HG02852 (cell line): ENCODE measurements around the gene SETSIP.
"Not testable (repeated sequence)": the region's sequence is repeated elsewhere in the genome, so short reads cannot be mapped to it uniquely, and the experiment has no call there.

Experiments
- ATAC-seq: cut with Tn5 transposase; IDR thresholded peaks from one replicate; pipeline ENCODE4 v1.9.1; 2021; ENCODE audit warnings: mild to moderate bottlenecking, moderate library complexity; ENCODE audit not compliant: unreplicated experiment

SETSIP gene, protein sequence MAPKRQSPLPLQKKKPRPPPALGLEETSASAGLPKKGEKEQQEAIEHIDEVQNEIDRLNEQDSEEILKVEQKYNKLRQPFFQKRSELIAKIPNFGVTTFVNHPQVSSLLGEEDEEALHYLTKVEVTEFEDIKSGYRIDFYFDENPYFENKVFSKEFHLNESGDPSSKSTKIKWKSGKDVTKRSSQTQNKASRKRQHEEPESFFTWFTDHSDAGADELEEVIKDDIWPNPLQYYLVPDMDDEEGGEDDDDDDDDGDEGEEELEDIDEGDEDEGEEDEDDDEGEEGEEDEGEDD

DNA sequence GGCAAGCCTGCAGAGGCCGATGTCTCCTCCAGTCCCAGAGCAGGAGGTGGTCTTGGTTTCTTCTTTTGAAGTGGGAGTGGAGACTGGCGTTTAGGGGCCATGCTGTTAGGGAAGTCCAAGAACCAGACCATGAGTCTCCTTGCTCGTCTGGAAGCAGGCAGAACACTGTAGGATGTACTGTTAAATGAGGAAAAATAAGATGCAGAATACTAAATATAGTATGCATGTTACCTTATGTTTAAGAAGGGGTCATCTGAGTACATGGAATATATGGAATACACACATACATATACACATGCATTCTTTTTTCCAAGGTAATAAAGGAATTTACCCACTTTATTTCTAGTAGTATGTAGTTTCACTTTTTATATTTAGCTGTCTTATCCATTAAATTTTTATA, at the start of gene SETSIP:
Gene SETSIP (minus strand): TSS at position 101 of the 400 bp plus-strand sequence. CDS start 0 bp downstream, at position 101.
- ATAC-seq, result no peak

DNA sequence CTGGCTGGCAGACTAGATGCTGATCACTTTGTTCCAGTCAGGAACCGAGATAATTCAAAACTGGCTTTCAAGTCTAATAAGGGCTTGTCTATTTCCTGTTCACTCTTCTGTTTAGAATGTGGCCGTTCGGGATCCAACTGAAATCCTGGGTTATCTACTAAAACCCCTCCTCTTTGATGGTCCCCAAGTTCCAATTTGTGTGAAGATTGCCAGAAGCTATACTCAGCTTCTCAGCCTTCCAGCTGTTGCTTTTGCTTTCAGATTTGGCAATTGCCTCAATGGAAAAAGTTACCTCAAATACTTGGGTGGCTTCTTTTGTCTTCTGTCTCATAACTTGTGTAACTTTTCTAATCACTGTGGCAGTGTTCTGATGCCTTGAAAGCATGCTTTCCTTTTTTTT, 48.7 kb upstream of the SETSIP start:
- ATAC-seq, result no peak

DNA sequence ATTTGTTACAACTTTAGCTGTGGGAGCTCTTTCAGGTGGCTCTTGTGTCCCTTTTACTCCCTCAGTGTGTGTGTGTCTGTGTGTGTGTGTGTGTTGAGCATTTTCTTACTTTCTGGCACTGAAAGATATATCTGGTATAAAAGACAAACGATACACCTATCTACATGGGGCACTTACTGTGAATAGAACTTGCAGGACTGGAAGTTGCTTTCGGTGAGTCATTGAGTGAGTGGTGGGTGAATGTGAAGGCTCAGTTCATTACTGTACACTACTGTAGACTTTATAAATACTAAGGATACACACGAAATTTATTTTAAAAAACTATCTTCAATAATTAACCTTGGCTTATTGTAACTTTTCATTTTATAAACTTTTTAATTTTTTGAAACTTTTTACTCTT, 43.6 kb upstream of the SETSIP start:
- no peak for ATAC-seq

DNA sequence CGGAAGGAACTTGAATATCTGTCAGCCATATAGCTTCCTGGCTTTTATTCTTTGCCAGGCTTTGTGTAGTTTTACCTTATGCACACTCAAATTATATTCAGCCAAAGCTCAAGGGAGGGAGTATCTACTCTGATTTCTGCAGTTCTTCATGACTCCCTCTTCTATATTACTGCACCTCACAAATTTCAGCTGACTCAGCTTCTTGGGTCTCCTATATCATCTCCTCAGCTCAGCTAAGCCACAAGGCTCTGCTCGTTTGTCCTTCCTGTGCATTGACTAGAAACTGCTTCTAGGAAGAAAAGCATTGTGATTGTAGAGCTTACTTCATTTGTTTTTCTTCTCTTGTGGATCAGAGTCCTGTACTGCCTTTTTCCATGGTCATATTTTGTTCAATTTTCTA, 42.3 kb upstream of the SETSIP start:
- ATAC-seq, result no peak

DNA sequence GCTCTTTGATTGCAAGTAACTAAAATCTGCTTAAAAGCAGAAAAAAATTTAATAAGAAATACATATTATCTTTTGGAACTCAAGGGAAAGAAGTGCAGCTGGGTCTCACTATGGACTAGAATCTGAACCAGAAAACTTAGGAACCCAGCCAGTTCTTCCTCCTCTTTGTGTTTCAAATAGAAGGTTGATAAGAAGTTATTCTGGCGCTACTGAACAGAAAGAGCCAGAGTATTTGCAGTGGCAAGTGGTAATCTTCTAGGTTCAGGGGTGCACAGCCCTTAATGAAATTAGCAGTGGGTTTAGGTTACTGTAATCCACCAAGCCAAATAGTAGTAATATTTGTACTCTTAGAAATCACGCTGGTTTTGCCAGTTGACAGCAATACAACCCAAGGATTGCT, 33.4 kb upstream of the SETSIP start:
- ATAC-seq, result no peak

DNA sequence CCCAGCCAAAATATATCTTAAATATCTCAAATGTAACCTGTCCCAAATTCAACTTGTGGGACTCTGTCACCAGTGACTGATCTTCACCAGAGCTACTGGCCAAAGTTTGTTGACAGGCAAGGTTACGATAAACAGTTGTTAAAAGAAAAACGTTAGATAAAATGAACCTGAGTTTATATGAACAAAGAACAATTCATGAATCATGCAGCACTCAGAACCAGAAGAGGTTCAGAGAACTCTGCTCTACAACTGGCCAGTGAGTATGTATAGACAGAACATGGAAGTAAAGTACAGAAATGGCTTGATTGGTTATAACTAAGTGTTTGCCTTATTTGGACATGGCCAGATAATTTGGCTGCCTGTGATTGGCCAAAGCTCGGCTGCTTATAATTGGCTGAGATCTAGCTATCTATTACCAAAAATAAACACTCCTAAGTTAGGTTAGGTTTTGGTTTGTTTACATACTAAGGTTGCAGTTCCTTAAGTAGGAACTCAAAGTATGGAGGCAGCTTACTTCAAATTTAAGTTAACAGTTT, 30.4 kb upstream of the SETSIP start:
- ATAC-seq, result no peak

DNA sequence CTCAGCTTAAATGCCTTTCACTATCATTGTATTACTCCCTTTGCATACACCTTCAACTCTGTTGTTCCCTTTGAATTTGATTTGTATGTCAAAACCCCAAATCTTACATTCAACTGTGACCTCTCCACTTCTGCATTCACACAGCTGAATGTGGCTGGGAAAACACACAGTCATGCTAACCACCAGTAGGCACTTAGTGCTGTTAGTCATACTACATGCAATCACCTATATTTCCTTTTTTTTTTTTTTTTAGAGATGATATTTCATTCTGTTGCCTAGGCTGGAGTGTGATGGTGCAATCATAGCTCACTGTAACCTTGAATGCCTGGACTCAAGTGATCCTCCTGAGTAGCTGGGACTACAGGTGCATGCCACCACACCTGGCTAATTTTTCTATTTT, 21.1 kb upstream of the SETSIP start:
- no peak for ATAC-seq

DNA sequence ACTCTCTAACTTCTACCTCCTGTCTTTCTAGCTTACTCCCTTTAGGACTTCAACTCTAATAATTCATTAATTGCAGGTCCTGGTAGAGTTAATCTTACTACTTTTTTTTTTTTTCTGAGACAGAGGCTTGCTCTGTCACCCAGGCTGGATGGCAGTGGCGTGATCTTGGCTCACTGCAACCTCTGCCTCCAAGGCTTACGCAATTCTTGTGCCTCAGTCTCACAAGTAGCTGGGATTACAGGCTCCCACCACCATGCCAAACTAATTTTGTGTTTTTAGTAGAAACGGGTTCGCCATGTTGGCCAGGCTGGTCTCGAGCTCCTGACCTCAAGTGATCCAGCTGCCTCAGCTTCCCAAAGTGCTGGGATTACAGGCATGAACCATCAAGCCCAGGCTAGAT, 20.7 kb upstream of the SETSIP start:
- no peak for ATAC-seq

DNA sequence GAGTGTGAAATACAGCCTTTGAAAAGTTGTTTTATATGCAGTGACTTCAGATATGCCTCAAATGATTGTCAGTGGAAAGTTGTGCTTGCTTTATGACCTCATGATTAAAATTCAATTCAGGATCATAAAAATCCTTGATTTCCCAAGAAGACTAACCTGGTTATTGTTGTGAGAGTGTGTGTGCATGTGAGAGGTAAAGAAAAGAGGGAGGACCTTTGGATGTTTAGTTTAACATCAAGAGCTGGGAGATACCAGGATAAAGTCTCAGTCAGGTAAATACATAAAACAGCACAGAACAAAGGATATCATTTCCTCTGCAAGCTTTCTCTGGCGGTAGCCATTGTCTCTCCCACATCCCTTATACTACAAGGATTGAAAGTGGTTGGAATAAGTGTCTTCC, 19.4 kb upstream of the SETSIP start:
- no peak for ATAC-seq

DNA sequence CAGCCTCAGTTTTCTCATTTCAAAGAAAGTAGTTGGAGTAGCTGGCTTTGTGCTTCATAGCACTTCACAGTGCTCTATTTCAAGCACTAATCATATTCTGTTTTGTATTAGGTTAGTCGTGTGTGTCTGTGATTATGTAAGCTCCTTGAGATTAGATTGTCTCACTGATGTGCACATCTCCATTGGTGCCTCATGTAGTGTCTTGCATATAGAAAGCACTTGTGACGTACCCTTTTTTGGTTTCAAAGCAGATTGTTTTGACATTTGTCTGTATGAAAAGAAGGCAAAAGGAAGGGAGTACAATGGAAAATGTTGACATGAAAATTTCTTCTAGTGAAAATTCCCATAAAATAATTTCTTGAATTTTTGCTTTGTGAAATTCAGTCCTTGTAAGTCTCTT, 18.9 kb upstream of the SETSIP start:
- no peak for ATAC-seq

DNA sequence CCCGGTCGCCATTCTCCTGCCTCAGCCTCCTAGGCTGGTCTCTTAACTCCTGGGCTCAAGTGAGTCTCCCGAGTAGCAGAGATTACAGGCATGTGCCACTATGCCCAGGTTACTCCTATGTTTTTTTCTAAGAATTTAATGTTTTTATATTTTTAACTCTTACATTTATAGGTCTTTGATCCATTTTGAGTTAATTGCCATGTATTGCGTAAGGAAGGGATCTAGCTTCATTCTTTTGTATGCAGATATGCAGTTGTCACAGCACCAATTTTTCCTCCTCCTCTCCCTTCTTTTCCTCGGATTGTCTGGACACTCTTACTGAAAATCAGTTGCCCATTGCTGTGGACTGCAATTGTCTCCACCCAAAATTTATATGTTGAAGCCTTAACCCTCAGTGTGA, 16.4 kb upstream of the SETSIP start:
- no peak for ATAC-seq

DNA sequence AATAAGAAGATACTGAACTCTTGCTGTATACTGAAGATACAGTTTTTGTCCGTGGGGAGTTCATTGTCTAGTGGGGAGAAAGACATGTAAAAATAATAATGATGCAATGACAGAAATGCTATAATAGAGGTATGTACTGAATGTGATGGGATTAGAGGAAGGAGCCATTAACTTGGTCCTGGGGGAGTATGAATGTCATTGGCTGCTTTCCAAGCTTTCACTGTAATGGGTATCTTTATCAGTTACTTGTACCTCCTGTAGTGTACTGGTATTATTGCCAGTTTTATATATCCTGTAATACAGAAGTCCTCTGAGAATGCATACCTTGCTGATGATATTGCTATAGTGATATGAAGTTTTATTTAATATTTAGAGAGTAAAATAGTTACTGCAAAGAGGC, 12.3 kb upstream of the SETSIP start:
- no peak for ATAC-seq

DNA sequence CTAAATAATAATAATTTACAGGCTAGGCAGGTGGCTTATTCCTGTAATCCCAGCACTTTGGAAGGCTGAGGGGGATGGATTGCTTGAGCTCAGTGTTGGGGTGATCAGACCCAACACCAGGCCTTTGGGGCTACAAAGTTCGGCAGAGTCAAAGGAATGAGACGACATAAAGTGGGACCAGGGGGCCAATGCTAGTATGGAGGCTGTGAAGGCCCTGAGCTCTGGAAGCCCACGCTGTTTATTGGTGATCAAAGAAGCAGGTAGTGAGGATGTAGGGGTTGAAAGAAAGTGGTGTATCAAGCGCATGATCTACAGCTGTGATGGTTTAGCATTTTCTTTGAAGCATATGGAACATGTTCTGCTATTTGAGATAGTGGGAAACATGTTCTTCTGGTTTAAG, 10.5 kb upstream of the SETSIP start:
- ATAC-seq, result no peak

DNA sequence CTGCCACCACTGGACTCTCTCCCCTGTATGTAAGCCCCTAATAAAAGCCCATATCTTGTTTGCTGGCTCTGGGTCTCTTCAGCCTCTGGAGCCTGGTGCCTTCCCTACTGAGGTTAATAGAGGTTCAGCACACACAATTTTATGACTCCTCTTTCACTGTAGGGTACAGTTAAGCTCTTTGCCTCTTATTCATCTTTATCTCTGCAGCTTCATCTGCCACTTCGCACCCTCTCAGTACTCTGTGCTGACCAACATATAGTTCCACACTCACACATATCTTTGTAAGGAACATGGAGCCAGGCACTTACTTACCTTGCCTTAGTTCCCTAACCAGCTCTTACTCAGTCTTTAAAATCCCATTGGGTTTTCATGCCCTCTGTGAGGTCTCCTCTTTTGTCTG, 9.4 kb upstream of the SETSIP start:
- ATAC-seq, result no peak

DNA sequence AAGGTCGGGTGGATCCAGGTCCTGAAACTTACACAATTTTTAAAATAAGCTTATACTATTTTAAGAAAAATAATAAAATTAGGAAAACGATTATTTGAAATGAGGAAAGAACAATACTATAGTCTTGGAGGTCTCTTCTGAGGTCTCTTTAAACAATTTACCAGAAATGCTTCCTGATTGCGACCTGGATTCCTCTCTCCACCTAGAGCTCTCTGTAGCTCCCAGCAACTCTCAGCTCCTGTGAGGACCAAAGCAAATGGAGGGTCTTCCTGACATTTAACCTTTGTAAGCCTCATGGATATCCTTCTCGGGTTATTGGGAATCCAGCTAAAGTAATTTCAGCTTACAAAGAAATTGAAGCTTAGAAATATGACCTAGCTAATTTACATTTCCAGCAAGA, 5.8 kb upstream of the SETSIP start:
- ATAC-seq, result no peak

DNA sequence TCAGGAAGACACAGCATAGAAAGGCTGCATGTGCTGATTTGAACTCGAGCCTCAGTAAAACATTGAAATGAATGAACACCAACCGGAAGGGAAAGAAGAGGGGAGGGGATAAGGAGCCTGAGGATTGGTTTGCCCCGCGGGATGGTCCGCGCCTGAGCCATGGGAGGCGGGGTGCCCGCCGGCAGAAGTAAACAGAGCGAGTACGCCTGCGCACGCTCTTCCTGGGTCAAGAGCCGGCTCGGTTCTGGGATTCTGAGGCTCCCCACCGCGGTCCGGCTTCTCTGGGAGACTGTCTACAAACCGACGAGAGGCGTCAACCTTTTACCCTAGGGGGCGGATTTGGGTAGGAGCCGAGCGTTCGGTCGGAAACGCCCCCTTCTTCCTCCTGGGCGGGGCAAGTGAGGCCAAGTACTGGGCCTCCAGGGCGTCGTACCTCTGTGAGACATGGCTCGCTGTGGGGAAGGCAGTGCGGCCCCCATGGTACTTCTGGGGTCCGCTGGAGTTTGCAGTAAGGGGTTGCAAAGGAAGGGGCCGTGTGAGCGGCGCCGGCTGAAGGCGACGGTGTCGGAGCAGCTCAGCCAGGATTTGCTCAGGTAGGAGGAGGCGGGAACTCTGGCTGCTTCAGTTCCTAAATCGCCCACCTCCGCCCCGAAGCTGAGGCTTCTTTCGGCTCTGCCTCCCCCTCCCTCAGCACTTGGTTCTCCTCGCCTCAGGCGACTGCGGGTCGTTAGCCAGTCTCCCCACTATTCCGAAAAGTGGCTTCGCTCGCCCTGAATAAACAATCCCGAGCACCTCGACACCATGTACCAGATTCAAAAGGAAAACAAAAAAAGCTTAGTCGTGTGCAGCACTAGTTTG, 5.1 kb upstream of the SETSIP start, which contains the start of gene BTBD8:
Gene BTBD8 (plus strand): TSS at position 218 of the 858 bp plus-strand sequence. CDS start 227 bp downstream, at position 445.
- peak; percentile 93 for ATAC-seq

DNA sequence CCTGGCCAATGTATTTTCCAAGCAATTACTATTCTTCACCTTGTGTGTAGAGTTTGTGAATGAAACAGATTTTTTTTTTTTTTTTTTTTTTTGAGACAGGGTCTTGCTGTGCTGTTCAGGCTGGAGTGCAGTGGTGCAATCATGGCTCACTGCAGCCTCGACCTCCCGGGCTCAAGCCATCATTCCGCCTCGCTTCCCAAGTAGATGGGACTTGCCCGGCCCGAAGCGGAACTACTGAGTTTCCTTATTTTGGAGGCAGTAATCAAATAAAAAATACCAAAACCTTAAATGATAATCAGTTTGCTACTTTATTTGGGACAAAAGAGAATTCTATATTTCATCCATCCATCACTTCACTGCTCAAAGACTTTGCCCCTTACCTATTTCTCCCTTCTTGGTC, 4.2 kb upstream of the SETSIP start:
- no peak for ATAC-seq

DNA sequence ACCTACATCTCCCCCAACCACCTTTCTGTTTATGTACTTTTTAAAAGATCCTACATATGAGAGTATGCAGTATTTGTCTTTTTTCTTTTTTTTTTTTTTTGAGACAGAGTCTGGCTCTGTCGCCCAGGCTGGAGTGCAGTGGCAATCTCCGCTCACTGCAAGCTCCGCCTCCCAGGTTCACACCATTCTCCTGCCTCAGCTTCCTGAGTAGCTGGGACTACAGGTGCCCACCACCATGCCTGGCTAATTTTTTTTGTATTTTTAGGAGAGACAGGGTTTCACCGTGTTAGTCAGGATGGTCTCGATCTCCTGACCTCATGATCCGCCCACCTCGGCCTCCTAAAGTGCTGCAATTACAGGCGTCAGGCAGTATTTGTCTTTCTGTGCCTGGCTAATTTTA, 2.9 kb upstream of the SETSIP start:
- not testable (repeated sequence) for ATAC-seq

DNA sequence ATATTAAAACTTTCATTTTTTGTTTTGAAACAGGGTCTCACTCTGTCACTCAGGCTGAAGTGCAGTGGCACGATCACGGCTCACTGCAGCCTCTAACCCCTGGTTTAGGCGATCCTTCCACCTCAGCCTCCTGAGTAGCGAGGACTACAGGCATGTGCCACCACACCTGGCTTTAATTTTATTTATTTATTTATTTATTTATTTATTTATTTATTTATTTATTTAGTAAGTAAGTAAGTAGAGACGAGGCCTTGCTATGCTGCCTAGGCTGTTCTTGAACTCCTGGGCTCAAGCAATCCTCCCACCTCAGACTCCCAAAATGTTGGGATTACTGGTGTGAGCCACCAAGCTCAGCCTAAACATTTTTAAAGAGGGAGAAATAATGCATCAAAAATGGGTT, 1.2 kb upstream of the SETSIP start:
- no peak for ATAC-seq

DNA sequence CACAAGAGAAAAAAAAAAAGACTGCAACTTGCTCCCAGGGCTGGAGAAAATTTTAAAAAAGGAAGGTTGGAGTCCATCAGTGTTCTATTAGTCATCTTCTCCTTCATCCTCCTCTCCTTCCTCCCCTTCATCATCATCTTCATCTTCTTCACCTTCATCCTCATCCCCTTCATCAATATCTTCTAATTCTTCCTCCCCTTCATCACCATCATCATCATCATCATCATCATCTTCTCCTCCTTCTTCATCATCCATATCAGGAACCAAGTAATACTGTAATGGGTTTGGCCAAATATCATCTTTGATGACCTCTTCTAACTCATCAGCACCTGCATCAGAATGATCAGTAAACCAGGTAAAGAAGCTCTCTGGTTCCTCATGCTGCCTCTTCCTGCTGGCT, 765 bp downstream of the SETSIP start:
- ATAC-seq, result not testable (repeated sequence)

DNA sequence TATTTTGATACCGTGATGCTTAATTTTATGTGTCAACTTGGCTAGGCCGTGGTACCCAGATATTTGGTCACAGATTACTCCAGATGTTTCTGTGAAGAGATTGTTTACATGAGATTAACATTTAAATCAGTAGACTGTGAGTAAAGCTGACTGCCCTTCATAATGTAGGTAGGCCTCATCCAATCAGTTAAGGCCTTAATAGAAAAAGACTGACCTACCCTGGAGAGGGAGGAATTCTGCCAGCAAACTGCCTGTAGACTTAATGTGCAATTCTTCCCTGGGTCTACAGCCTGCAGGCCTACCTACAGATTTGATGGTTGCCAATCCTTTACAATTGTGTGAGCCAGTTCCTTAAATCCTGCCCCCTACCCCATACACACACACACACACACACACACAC, 4.3 kb downstream of the SETSIP start:
- no peak for ATAC-seq

DNA sequence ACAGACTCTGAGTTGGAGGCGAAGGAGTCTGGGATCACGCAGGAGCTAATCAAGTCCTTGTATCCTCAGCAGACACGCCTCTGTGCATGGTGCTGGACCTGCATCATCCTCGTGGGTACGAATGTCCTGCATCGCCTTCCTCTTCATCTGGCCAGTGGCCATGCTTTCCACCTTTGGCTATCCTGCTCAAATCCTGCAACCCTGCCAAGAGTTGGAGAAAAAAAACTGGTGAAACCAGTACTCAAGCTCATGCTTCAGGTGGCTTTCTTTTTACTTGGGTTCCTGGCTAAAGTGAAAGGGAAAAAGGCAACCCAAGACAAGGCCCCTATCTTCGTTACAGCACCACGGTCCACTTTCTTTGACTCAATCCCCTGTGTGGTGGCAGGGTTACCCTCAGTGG, 8.9 kb downstream of the SETSIP start:
- ATAC-seq, result no peak
